Panc1 (cell line): Measurements from ENCODE around the gene TEX35. TPM values are rescaled to one million over a fixed set of nuclear protein-coding genes. Genes with fewer than 3 reads are reported as not detected.

Experiments used
- ATAC-seq: fragments of 200-7000 bp; cut with Tn5 transposase; 2 replicates; pipeline ENCODE4 v1.9.1; 2020; ENCODE audit warnings: mild to moderate bottlenecking, moderate library complexity
- BruUV-seq: library from RNA; stranded (reverse); fragments of 400-500 nt; replicated peaks from 2 replicates; lab custom pipeline; 2021; lab: Mats Ljungman, UMichigan
- CTCF ChIA-PET: fragments of 300-600 bp; sonication (Branson Sonifier 250); formaldehyde crosslinking; loops from one replicate; lab custom pipeline; 2022; ENCODE audit warnings: antibody characterized with exemption; lab: Charles Lee
- POLR2A ChIA-PET: fragments of 300-600 bp; sonication (Branson Sonifier 250); formaldehyde crosslinking; loops from one replicate; lab custom pipeline; 2022; ENCODE audit warnings: antibody characterized with exemption; lab: Charles Lee
- DNase-seq: peaks from one replicate; pipeline ENCODE4 v3.0.0-alpha.2; 2010; ENCODE audit warnings: low read depth, low spot score
- H3K27ac ChIP-seq: 2 replicates; pipeline ENCODE4 v1.5.1; 2011; ENCODE audit warnings: mild to moderate bottlenecking, low read length, inconsistent platforms
- H3K27me3 ChIP-seq: fragments of 200-500 bp; sonication (Bioruptor generic); 2 replicates; pipeline ENCODE4 v1.6.0; 2014; ENCODE audit warnings: low read length, inconsistent platforms; ENCODE audit not compliant: control insufficient read depth, insufficient read depth
- H3K36me3 ChIP-seq: fragments of 200-500 bp; sonication (Bioruptor generic); 2 replicates; pipeline ENCODE4 v1.5.1; 2014; ENCODE audit warnings: inconsistent platforms, mild to moderate bottlenecking, low read length, moderate library complexity; ENCODE audit not compliant: control insufficient read depth, insufficient read depth
- H3K4me1 ChIP-seq: 2 replicates; pipeline ENCODE4 v1.5.1; 2011; ENCODE audit warnings: inconsistent platforms, mild to moderate bottlenecking, low read length, moderate library complexity; ENCODE audit not compliant: control insufficient read depth, insufficient read depth
- H3K4me3 ChIP-seq, 2 experiments: 2 replicates each; pipeline ENCODE4 v1.5.1; 2011 to 2012; ENCODE audit warnings: low read depth in 2 of 2, low read length in 2 of 2, mild to moderate bottlenecking in 2 of 2, inconsistent platforms in 1 of 2, moderate library complexity in 1 of 2
- H3K9me3 ChIP-seq: fragments of 200-500 bp; sonication (Bioruptor generic); 2 replicates; pipeline ENCODE4 v1.5.1; 2014; ENCODE audit warnings: low read depth, mild to moderate bottlenecking, inconsistent platforms, low read length, moderate library complexity; ENCODE audit not compliant: control insufficient read depth, insufficient read depth
- CTCF ChIP-seq: fragments of 450-650 bp; IDR thresholded peaks from 2 replicates; pipeline ENCODE4 v1.5.1; 2017; ENCODE audit warnings: mild to moderate bottlenecking
- REST ChIP-seq, 2 experiments: IDR thresholded peaks; 2 replicates each; pipeline ENCODE4 v1.6.1; 2011 to 2012; ENCODE audit warnings: low read depth in 2 of 2, control low read depth in 1 of 2, low read length in 1 of 2, mild to moderate bottlenecking in 1 of 2, moderate library complexity in 1 of 2; ENCODE audit not compliant: insufficient read depth in 1 of 2
- TCF7L2 ChIP-seq: IDR thresholded peaks from 2 replicates; pipeline ENCODE4 v1.6.1; 2011; ENCODE audit warnings: mild to moderate bottlenecking, low read depth, low read length, inconsistent platforms
- in situ Hi-C: cut with HindIII; loops from 2 replicates; pipeline ENCODE4 v1.10.0; 2016; ENCODE audit warnings: low sequenced_read_pairs, low pct_unique_long_range_greater_than_20kb
- intact Hi-C: fragments of 100-400 bp; cut with micrococcal nuclease; formaldehyde crosslinking; loops from one replicate; pipeline ENCODE4 v1.10.0; 2022; ENCODE audit not compliant: unreplicated experiment
- total RNA-seq: library from RNA; stranded (reverse); gene quantifications from one replicate; pipeline ENCODE4 v1.2.1, GENCODE V29; 2021; ENCODE audit not compliant: unreplicated experiment

TEX35 gene
- total RNA-seq, 1 experiment from 2014 or later = not detected

GRCh38 chr1:178531887-178532286 lies 19.0 kb downstream of the TEX35 start:
- H3K27ac ChIP-seq = no peak overlapping the region
- no peaks in the 10 kb centered on the region for H3K27me3 ChIP-seq
- no TSS peak for BruUV-seq
- DNase-seq (no peak), ATAC-seq (0 out of 2 replicates have a peak, but pooled peaks have one; percentile 15)
- H3K4me1 ChIP-seq = peaks cover 9% of the 10 kb centered on the region
- H3K36me3 ChIP-seq = no peaks in the 10 kb centered on the region
- ChIA-PET POLR2A (no interaction called here), CTCF (no interaction called here)
- intact Hi-C loops (loop anchor here (5.0 kb wide), 2 partner anchors 225 to 355 kb away; no protein-coding TSS in a partner anchor), in situ Hi-C loops (no loop called here)
- TF ChIP-seq REST (IDR thresholded peaks at IDR 0.05; ENCODE audit: insufficient read depth in 1 of 2, low read depth in 2 of 2, low read length in 1 of 2) (no peak), TCF7L2 (no peak), CTCF (no peak)
- H3K4me3 ChIP-seq = no peak overlapping the region
- no peaks in the 10 kb centered on the region for H3K9me3 ChIP-seq

GRCh38 chr1:178532392-178532791 lies 19.5 kb downstream of the TEX35 start:
- BruUV-seq = no TSS peak
- CTCF ChIA-PET = interaction anchor here (0.7 kb wide), 1 partner anchor 1169 kb away, joined by 3 read pairs; no protein-coding TSS in a partner anchor
- no peak for TF ChIP-seq REST (IDR thresholded peaks at IDR 0.05; ENCODE audit: insufficient read depth in 1 of 2, low read depth in 2 of 2, low read length in 1 of 2)
- TF ChIP-seq CTCF = peak; percentile 96
- DNase-seq = no peak
- POLR2A ChIA-PET = no interaction called here
- in situ Hi-C loops (no loop called here), intact Hi-C loops (loop anchor here (5.0 kb wide), 2 partner anchors 225 to 355 kb away; no protein-coding TSS in a partner anchor)
- Histone ChIP-seq H3K4me1 (peaks cover 14% of the 10 kb centered on the region), H3K27ac (no peak overlapping the region), H3K4me3 (no peak overlapping the region), H3K36me3 (no peaks in the 10 kb centered on the region), H3K9me3 (no peaks in the 10 kb centered on the region), H3K27me3 (no peaks in the 10 kb centered on the region)
- ATAC-seq = peak; percentile 78
